A549 (cell line): ENCODE measurements around the gene THSD7A. TPM values are rescaled to one million over a fixed set of nuclear protein-coding genes. Genes with fewer than 3 reads are reported as not detected.

Experiments
- ATAC-seq, 2 experiments: fragments of 200-7000 bp in 1 of 2; fragments of >200 bp in 1 of 2; cut with Nextera tagmentation in 1 of 2; cut with Tn5 transposase in 1 of 2; 3 replicates each; pipeline versions ENCODE4 v1.8.0 to v1.9.1; 2018 to 2020; ENCODE audit warnings: mild to moderate bottlenecking in 1 of 2, moderate library complexity in 1 of 2
- CTCF ChIA-PET: fragments of 300-600 bp; sonication (Branson Sonifier 250); formaldehyde crosslinking; extraction: SDS; loops from one replicate; lab custom pipeline; 2021; ENCODE audit warnings: antibody characterized with exemption, inconsistent platforms; lab: Yijun Ruan, JAX
- POLR2A ChIA-PET: fragments of 350-600 bp; formaldehyde crosslinking; extraction: SDS; loops from one replicate; lab custom pipeline; 2021; ENCODE audit warnings: antibody characterized with exemption, inconsistent platforms; lab: Yijun Ruan, JAX
- DNase-seq, 2 experiments: peaks; one replicate each; pipeline versions ENCODE4 v3.0.0 to v3.0.0-alpha.2; 2011 to 2016; ENCODE audit warnings: low read depth in 1 of 2, low spot score in 1 of 2
- FAIRE-seq: peaks from 2 replicates; lab custom pipeline; 2011; peaks lifted over from hg19 to GRCh38; lab: Jason Lieb, UNC
- H3K27ac ChIP-seq, 2 experiments: fragments of >200 bp; sonication (Bioruptor Twin); formaldehyde crosslinking; 3 replicates each; pipeline ENCODE4 v1.5.1; 2016 to 2017
- H3K4me1 ChIP-seq: fragments of >200 bp; sonication (Bioruptor Twin); formaldehyde crosslinking; 3 replicates; pipeline ENCODE4 v1.6.1; 2016
- H3K4me2 ChIP-seq: fragments of >200 bp; sonication (Bioruptor Twin); formaldehyde crosslinking; 3 replicates; pipeline ENCODE4 v1.6.1; 2016
- H3K4me3 ChIP-seq: fragments of >200 bp; sonication (Bioruptor Twin); formaldehyde crosslinking; 3 replicates; pipeline ENCODE4 v1.5.1; 2016
- H3K9me3 ChIP-seq: fragments of >200 bp; sonication (Bioruptor Twin); formaldehyde crosslinking; 3 replicates; pipeline ENCODE4 v1.6.1; 2016
- BHLHE40 ChIP-seq: IDR thresholded peaks from 2 replicates; pipeline ENCODE4 v1.6.1; 2012; ENCODE audit warnings: low read depth, low read length, inconsistent platforms
- CEBPB ChIP-seq, 2 experiments: fragments of >200 bp in 1 of 2; sonication (Bioruptor Twin) in 1 of 2; formaldehyde crosslinking in 1 of 2; IDR thresholded peaks; 2 replicates each; pipeline ENCODE4 v1.6.1; 2012 to 2016
- CHD4 ChIP-seq: fragments of 200-600 bp; sonication (generic); IDR thresholded peaks from 2 replicates; pipeline ENCODE4 v1.6.1; 2016; ENCODE audit warnings: antibody characterized with exemption, mild to moderate bottlenecking, borderline replicate concordance
- EP300 ChIP-seq, 2 experiments: fragments of >200 bp; sonication (Bioruptor Twin); formaldehyde crosslinking; IDR thresholded peaks; 2 replicates in 1 of 2; 3 replicates in 1 of 2; pipeline ENCODE4 v1.6.1; 2016 to 2017
- GATA3 ChIP-seq: IDR thresholded peaks from 2 replicates; pipeline ENCODE4 v1.6.1; 2012; ENCODE audit warnings: borderline replicate concordance
- HDAC2 ChIP-seq: fragments of 200-600 bp; sonication (generic); IDR thresholded peaks from 2 replicates; pipeline ENCODE4 v1.6.1; 2016
- HEYL ChIP-seq: fragments of 250-450 bp; sonication (Bioruptor Pico); IDR thresholded peaks from 2 replicates; pipeline ENCODE4 v1.8.0; 2021; ENCODE audit warnings: mild to moderate bottlenecking, moderate library complexity
- HOXB13 ChIP-seq: fragments of 250-450 bp; sonication (Bioruptor Pico); IDR thresholded peaks from 2 replicates; pipeline ENCODE4 v1.5.0; 2020; ENCODE audit warnings: low read depth, mild to moderate bottlenecking, moderate library complexity
- HOXB5 ChIP-seq: fragments of 250-450 bp; sonication (Bioruptor Pico); IDR thresholded peaks from 2 replicates; pipeline ENCODE4 v1.5.0; 2020; ENCODE audit warnings: mild to moderate bottlenecking, moderate library complexity
- JUNB ChIP-seq: fragments of >200 bp; sonication (Bioruptor Twin); formaldehyde crosslinking; IDR thresholded peaks from 2 replicates; pipeline ENCODE4 v1.6.1; 2016
- MYC ChIP-seq: IDR thresholded peaks from 2 replicates; pipeline ENCODE4 v1.6.1; 2012; ENCODE audit warnings: mild to moderate bottlenecking, inconsistent platforms, low read length, improper control_type of control experiment, borderline replicate concordance
- RAD21 ChIP-seq, 2 experiments: fragments of >200 bp in 1 of 2; sonication (Bioruptor Twin) in 1 of 2; formaldehyde crosslinking in 1 of 2; IDR thresholded peaks in 1 of 2; conservative IDR thresholded peaks in 1 of 2; 2 replicates in 1 of 2; 3 replicates in 1 of 2; pipeline ENCODE4 v1.6.1; 2012 to 2018; ENCODE audit warnings: inconsistent platforms in 1 of 2
- RARB ChIP-seq: fragments of 250-450 bp; sonication (Bioruptor Pico); IDR thresholded peaks from 2 replicates; pipeline ENCODE4 v1.8.0; 2021; ENCODE audit warnings: mild to moderate bottlenecking, moderate library complexity
- RFX5 ChIP-seq: fragments of 450-650 bp; IDR thresholded peaks from 2 replicates; pipeline ENCODE4 v1.7.1; 2014; ENCODE audit warnings: antibody characterized with exemption, mild to moderate bottlenecking, moderate library complexity
- ZC3H11A ChIP-seq: fragments of 450-650 bp; IDR thresholded peaks from 2 replicates; pipeline ENCODE4 v1.6.1; 2014; ENCODE audit warnings: antibody characterized with exemption, mild to moderate bottlenecking
- ZSCAN20 ChIP-seq: fragments of 250-450 bp; sonication (Bioruptor Pico); IDR thresholded peaks from 2 replicates; pipeline ENCODE4 v1.8.0; 2022; ENCODE audit warnings: mild to moderate bottlenecking, moderate library complexity
- WGBS: methylation state at CpG from one replicate; pipeline ENCODE4 v1.1.6; 2017; ENCODE audit errors: missing lambda C conversion rate; 5-methylcytosine and 5-hydroxymethylcytosine counted together
- polyA plus RNA-seq, 4 experiments: library from polyadenylated mRNA; depleted of rRNA in 3 of 4; stranded (reverse); fragments of >200 nt; fragmentation: RNase III in 1 of 4; extraction: RNeasy Plus Mini Kit Qiagen cat#74134 plus additional on column Dnase treatment in 1 of 4; gene quantifications; 2 replicates in 3 of 4; 3 replicates in 1 of 4; pipeline ENCODE4 v1.2.3, GENCODE V29; 2011 to 2017
- TF ChIP-seq, protein P1 (sequence below): fragments of >200 bp; sonication (Bioruptor Twin); formaldehyde crosslinking; IDR thresholded peaks from 3 replicates; pipeline ENCODE4 v1.6.1; 2016
- TF ChIP-seq, protein P2 (sequence below): fragments of 150-350 bp; IDR thresholded peaks from 2 replicates; pipeline ENCODE4 v1.6.1; 2014; ENCODE audit warnings: low read depth, mild to moderate bottlenecking, low read length

The THSD7A gene
- polyA plus RNA-seq, 2 of the 4 experiments (the other 2 are of a cell fraction), result 5.7 to 11.8 TPM

DNA sequence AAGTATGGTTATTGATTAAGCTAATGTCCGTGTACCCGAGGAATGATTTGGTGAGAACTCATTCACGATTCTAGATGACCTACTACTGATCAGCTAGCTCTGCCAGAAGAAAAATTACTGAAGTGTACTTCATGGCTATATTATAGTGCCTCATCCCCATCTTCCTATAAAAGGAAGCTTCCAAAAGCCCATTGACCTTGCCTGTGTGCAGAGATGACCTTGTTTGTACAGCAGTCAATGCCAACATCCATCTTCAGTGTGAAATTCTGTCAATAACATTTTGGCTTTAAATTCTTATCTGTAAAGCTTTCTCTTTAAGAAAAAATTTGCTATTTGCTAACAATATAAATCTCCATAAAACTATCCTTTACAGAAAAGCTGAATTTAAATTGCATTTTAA lies 315.7 kb downstream of the THSD7A start:
- POLR2A ChIA-PET, result no interaction called here
- Histone ChIP-seq H3K4me3 (no peak overlapping the region), H3K4me1 (no peaks in the 10 kb centered on the region), H3K4me2 (no peak overlapping the region), H3K27ac (no peak overlapping the region), H3K9me3 (no peaks in the 10 kb centered on the region)
- DNase-seq (no peak), ATAC-seq (no peak), FAIRE-seq (no peak)
- no peak for TF ChIP-seq ZSCAN20
- no peak for TF ChIP-seq RARB (CRISPR knock-in tag)
- no peak for TF ChIP-seq HEYL (CRISPR knock-in tag)
- no peak for TF ChIP-seq HOXB5
- no peak for TF ChIP-seq HDAC2
- no peak for TF ChIP-seq JUNB
- TF ChIP-seq HOXB13 (CRISPR knock-in tag), result no peak
- TF ChIP-seq RAD21 (conservative IDR thresholded peaks at IDR 0.05 in 1 of 2, IDR thresholded peaks at IDR 0.05 in 1 of 2), result no peak
- 64% methylated on average over 3 of the region's 3 CpGs for WGBS
- CTCF ChIA-PET, result interaction anchor here (0.6 kb wide), 1 partner anchor 55 kb away, joined by 3 read pairs; no protein-coding TSS in a partner anchor

DNA sequence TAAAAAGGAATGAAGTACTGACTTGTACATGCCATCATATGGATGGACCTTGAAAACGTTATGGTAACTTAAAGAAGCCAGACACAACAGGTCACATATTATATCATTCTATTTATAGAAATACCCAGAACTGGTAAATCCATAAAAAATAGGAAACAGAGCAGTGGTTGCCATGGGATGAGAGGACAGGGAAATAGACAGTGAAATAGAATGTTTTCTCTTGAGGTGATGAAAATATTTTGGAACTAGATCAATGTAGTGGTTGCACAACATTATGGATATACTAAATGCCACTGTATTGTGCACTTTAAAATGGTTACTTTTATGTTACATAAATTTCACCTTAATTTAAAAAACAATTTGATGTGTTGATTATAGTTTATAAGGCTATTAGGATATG lies 318.5 kb downstream of the THSD7A start:
- no peak for TF ChIP-seq GATA3
- Histone ChIP-seq H3K27ac (no peak overlapping the region), H3K9me3 (no peaks in the 10 kb centered on the region), H3K4me3 (no peak overlapping the region), H3K4me2 (no peak overlapping the region), H3K4me1 (no peaks in the 10 kb centered on the region)
- WGBS, result 19% methylated on average over 1 of the region's 1 CpG
- ChIA-PET CTCF (no interaction called here), POLR2A (no interaction called here)
- no peak for FAIRE-seq
- DNase-seq, result no peak
- ATAC-seq, result no peak

DNA sequence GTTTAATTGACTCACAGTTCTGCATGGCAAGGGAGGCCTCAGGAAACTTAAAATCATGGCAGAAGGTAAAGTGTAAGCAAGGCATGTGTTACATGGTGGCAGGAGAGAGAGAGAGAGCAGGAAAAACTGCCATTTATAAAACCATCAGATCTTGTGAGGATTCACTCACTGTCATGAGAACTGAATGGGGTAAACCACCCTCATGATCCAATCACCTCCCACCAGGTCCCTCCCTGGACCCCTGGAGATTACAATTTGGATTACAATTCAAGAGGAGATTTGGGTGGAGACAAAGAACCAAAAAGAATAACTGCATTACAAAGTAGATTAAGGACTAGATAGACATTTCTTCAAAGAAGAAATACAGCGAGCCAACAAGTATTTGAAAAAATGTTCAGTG lies 324.1 kb downstream of the THSD7A start:
- ATAC-seq, result no peak
- WGBS, result 88% methylated on average over 1 of the region's 1 CpG

DNA sequence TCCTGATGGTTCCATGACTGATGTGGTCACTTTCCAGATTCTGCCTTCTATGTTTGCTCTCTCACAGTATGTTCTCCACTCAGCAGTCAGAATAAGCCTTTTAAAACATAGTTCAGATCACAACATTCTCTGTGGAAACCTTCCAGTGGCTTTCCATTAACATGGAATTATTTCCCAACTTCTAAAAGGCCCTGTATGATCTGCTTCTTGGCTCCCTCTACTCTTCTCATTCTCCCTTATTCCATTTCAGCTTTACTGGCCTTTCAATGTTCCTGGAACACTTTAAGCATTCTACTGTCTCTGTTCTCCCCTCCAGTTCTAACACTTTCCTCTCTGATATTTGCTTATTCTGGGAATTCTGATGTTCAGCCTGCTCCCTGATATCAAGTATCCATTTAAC lies 325.6 kb downstream of the THSD7A start:
- ChIA-PET POLR2A (no interaction called here), CTCF (no interaction called here)
- no peaks in the 10 kb centered on the region for H3K4me1 ChIP-seq
- peaks cover under 1% of the 10 kb centered on the region; the same call in 1 of the 3 replicates for H3K9me3 ChIP-seq
- DNase-seq, result no peak
- 0 out of 6 replicates have a peak, but pooled peaks of 1 of the 2 experiments have one; percentile 38 for ATAC-seq
- H3K27ac ChIP-seq, result no peak overlapping the region
- no peak overlapping the region for H3K4me3 ChIP-seq
- no peak for TF ChIP-seq RFX5
- no peak for TF ChIP-seq RAD21 (conservative IDR thresholded peaks at IDR 0.05 in 1 of 2, IDR thresholded peaks at IDR 0.05 in 1 of 2)
- no peak for TF ChIP-seq MYC
- TF ChIP-seq, protein P1, sequence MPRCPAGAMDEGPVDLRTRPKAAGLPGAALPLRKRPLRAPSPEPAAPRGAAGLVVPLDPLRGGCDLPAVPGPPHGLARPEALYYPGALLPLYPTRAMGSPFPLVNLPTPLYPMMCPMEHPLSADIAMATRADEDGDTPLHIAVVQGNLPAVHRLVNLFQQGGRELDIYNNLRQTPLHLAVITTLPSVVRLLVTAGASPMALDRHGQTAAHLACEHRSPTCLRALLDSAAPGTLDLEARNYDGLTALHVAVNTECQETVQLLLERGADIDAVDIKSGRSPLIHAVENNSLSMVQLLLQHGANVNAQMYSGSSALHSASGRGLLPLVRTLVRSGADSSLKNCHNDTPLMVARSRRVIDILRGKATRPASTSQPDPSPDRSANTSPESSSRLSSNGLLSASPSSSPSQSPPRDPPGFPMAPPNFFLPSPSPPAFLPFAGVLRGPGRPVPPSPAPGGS, result no peak
- TF ChIP-seq, protein P2, sequence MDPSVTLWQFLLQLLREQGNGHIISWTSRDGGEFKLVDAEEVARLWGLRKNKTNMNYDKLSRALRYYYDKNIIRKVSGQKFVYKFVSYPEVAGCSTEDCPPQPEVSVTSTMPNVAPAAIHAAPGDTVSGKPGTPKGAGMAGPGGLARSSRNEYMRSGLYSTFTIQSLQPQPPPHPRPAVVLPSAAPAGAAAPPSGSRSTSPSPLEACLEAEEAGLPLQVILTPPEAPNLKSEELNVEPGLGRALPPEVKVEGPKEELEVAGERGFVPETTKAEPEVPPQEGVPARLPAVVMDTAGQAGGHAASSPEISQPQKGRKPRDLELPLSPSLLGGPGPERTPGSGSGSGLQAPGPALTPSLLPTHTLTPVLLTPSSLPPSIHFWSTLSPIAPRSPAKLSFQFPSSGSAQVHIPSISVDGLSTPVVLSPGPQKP, result no peak
- no peak for TF ChIP-seq ZC3H11A
- TF ChIP-seq, all 56 proteins: peak for 0
- no peak for FAIRE-seq
- no peak overlapping the region for H3K4me2 ChIP-seq

More for the DNA sequence above, 324.1 kb downstream of the THSD7A start:
- Histone ChIP-seq H3K4me2 (no peak overlapping the region), H3K9me3 (no peaks in the 10 kb centered on the region), H3K4me3 (no peak overlapping the region), H3K27ac (no peak overlapping the region), H3K4me1 (no peaks in the 10 kb centered on the region)
- ChIA-PET CTCF (no interaction called here), POLR2A (no interaction called here)
- no peak for FAIRE-seq
- DNase-seq, result no peak
- TF ChIP-seq CHD4 (no peak), BHLHE40 (no peak), CEBPB (IDR thresholded peaks at IDR 0.05) (no peak), JUNB (no peak), EP300 (IDR thresholded peaks at IDR 0.05) (no peak)
